GM13977 (cell line): ENCODE results near the gene DCAF16.
A peak's percentile ranks its signal among the peaks of the same experiment; 100 is the strongest.

Experiments used
- DNase-seq: peaks from one replicate; pipeline ENCODE4 v3.0.0; 2012; ENCODE audit warnings: low spot score
- in situ Hi-C: fragments of 300-500 bp; cut with MboI; formaldehyde crosslinking; loops from one replicate; pipeline ENCODE4 v1.12.0; 2022; ENCODE audit warnings: low sequenced_read_pairs, low pct_unique_long_range_greater_than_20kb, mixed read lengths, inconsistent platforms; ENCODE audit not compliant: unreplicated experiment
- TF ChIP-seq, protein P1 (sequence below): IDR thresholded peaks from 2 replicates; pipeline ENCODE4 v1.5.1; 2012; ENCODE audit warnings: mild to moderate bottlenecking, control low read depth; ENCODE audit not compliant: insufficient read depth; ENCODE audit errors: extremely low read depth, missing control alignments

DCAF16 gene

DNA sequence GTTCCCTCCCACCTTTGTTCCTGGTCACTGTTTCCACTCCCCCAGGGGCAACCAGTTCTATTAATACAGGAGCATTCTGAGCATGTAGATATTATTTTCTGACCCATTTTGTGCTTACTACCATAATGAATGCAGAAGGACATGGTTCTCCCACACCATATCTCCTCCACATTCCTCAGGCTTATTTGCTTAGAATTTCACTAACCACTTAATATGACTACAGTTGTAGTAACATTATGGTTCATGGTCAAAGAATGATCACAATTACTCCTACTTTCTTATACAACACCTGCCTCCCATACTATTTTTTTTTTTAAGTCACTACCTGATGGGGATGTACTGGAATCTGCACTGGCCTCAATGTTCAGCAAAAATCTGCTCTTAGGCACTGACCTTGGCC is 21.6 kb downstream of the DCAF16 start:
- no peak for DNase-seq
- TF ChIP-seq, protein P1, sequence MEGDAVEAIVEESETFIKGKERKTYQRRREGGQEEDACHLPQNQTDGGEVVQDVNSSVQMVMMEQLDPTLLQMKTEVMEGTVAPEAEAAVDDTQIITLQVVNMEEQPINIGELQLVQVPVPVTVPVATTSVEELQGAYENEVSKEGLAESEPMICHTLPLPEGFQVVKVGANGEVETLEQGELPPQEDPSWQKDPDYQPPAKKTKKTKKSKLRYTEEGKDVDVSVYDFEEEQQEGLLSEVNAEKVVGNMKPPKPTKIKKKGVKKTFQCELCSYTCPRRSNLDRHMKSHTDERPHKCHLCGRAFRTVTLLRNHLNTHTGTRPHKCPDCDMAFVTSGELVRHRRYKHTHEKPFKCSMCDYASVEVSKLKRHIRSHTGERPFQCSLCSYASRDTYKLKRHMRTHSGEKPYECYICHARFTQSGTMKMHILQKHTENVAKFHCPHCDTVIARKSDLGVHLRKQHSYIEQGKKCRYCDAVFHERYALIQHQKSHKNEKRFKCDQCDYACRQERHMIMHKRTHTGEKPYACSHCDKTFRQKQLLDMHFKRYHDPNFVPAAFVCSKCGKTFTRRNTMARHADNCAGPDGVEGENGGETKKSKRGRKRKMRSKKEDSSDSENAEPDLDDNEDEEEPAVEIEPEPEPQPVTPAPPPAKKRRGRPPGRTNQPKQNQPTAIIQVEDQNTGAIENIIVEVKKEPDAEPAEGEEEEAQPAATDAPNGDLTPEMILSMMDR, result no peak
- in situ Hi-C loops, result no loop called here

DNA sequence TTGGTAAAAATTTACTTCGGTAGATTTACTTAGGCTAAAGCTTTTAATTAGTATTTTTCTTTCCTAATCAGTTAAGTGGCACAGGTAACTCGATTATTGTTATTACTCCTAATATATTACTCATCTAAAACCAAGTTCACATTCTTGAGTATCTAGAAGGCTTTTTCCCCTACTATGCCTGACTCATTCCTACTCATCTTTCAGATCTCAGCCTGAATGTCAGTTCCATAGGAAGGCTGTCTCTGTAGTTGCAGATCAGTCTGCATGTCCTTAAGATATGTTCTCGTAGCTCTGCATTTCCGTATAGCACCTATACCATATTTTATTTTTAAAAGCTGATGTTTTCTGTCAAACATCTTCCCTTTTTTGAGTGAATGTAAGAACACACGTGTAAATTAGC is 23.2 kb downstream of the DCAF16 start:
- no peak for DNase-seq
- in situ Hi-C loops, result no loop called here
- TF ChIP-seq, protein P1, result no peak

DNA sequence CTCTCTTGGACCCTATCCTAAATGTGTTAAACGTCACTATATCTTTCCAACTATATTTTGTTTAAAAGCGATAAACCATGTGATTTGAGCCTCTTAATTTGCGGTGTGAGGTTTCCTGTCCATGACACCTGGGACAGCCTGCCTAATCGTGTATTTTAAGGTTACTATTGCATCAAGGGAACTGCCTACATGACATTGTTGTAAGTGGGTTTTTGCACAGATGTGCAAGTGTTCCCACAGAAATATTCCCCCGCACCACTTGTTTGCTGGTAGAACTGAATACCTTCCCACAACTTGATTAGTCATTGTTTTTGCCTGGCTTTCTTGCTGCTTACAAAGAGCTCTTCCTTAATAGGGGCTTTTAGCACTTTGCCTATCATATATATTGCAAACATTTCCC is 24.0 kb downstream of the DCAF16 start:
- in situ Hi-C loops, result no loop called here
- no peak for DNase-seq
- TF ChIP-seq, protein P1, result no peak

DNA sequence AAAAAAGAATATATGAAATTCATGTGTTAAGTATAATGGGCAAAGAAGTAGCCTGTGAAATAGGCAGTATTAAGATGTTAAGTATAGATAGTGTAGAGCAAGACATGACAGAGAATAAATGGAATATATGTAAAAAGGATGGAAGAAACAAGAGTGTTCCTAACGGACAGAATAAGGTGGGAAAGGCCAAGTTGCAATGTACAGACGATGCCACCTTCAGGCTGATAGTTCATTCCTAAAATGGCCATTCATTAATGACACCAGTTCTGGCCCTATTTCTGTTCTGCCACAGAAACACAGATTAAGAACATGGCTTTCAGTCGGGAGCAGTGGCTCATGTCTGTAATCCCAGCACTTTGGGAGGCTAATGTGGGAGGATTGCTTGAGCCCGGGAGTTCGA is 24.7 kb downstream of the DCAF16 start:
- in situ Hi-C loops, result no loop called here
- TF ChIP-seq, protein P1, result peak; percentile 4
- no peak for DNase-seq

DNA sequence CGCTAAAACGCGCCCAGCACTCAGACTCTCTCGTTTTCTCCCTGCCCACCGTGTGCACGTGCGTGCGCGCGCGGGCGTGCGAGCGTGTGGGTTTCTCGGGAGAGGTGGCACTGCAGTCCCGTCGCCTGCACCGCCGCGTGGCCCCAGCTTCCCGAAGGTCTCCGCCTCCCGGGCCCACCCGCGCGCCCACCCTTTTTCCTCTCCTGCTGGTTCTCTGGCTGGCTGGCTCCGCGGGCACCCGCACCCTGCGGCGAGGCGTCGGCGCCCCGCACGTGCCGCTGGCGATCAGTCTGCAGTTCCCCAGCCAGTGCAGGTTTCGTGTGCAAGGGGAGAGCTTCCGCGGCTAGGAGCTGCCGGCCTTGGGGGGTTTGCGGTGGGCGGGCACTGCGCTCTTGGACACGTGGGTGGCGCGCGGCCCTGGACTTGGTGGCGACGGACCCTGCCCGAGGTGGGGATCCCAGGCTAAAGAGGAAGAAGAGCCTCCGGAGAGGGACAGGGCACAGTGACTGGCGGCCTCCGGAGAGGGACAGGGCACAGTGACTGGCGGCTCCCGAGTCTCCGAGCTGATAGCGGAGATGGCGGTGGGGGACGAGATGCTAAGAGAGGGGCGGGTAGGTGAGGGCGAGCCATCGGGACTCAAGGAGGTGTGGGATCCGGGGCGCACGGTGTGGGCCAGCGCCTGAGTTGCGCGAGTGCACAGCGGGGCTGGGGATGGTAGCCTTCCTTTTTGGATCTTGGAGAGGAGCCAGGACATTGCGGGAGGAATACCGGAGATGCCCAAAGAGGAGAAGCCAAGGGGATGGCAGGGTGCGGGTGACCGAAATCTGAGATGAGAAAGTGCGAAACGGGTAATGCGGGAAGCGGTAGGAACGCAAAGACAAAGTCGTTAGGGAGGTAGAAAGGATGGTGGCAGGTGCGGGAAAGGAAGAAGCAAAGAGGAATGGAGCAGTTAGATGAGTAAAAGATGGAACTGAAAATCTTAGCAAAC is 29.0 kb downstream of the DCAF16 start, which contains the start of gene FAM184B:
TSS of gene FAM184B (minus strand) at position 322 of the 988 bp plus-strand sequence. CDS start 322 bp downstream, outside the sequence.
- TF ChIP-seq, protein P1, result no peak
- DNase-seq, result no peak
- in situ Hi-C loops, result no loop called here

DNA sequence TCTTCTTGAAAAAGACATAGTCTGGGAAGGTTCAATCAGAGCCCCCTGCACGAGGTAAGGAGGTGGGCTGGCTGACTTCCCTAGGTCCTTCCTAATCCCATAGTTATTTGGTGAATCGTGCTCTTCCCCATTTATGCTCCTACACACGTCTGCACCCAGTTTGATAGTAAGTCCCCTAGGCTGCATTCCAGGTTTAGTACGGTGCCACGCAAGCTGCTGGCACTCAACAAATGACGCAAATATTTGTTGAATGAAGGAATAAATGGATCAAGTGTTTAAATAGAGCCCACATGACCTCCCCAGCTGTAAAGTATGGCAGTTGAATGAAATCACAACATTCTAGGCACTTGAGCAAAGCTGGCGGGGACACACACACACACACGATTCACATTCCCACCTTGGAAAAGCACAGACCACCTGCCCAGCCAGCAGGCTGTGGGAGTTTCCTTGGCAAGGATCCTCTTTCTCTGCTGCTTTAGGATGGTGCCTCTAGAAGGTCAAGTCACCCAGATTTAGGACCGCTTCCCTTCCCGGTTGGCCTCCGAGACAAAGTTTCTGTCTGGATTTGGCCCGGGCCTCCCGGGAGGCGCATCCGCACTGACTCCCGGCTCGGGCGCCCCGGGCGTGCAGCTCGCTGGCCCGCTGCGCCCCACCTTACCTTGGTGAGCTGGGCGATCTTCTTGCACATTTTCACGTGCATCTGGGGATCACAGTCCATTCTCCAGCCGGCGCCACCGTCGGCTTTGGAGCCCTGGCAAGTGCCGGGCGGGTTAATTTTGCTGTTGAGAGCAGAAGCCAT is 29.9 kb downstream of the DCAF16 start:
- in situ Hi-C loops, result no loop called here
- TF ChIP-seq, protein P1, result no peak
- no peak for DNase-seq
